ENCODE results near the gene MRTFA.
"Not testable (repeated sequence)": the region's sequence is repeated elsewhere in the genome, so short reads cannot be mapped to it uniquely, and the experiment has no call there.

The MRTFA gene

DNA sequence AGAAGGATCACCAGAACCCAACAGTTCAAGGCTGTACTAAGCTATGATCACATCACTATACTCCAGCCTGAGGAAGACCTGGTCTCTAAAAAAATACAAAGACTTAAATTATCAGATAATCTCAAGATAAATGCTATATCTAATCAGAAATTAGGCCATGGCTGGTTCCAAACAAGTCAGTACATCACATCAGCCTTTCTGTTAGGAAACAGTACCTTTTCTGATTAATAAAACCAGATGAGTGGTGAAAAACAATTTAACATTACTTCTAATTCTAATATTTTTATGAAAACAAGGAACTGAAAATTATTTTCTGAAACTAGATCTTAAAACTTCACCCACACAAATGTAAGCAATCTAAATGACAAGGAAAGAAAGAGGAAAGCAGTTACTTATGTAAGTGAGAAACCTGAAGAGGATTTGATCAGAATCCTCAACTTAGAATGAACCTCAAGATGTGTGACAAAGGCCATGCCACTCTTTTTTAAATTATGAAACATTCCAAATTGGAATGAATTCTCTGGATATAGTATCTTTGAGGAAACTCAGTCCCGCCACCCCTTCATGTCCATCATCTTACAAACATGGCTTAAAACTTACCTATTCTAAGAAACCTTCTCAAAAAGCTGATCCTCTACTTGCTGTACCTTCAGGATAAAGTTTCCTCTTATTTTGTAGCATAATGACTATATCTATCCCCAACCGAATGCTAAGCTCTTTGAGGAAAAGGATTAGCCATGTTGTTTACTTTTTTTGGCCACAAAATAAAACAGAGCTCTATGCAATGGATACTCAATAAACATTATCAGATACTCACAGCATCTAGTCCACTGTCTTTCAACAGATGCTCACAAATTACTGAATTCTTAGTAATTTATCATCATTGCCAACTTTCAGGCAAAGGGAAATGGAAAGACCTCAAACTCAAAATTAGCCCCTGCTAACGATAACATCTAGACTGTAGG is 132.0 kb downstream of the MRTFA start:
- Histone ChIP-seq H3K27ac (ENCODE audit: low read depth, low read length) (peak overlapping the region; percentile 43), H3K9ac (ENCODE audit: low read length) (no peak overlapping the region), H4K20me1 (ENCODE audit: low read depth, low read length) (no peaks in the 10 kb centered on the region), H3K4me2 (ENCODE audit: low read depth, low read length, poor library complexity, severe bottlenecking) (no peak overlapping the region), H3K27me3 (ENCODE audit: low read length) (no peaks in the 10 kb centered on the region), H3F3A (ENCODE audit: insufficient read depth) (peaks cover 30% of the 10 kb centered on the region), H3K9me3 (ENCODE audit: insufficient read depth, low read length) (no peaks in the 10 kb centered on the region), H3K4me3 (ENCODE audit: insufficient read depth, low read length, poor library complexity, severe bottlenecking) (no peak overlapping the region), H3K36me3 (ENCODE audit: low read length) (0 out of 2 replicates have a peak, but pooled peaks cover 5% of the 10 kb centered on the region), H2AFZ (ENCODE audit: low read depth, low read length, severe bottlenecking) (no peak overlapping the region), H3K9me2 (replicated peaks; ENCODE audit: insufficient read depth, low read length) (no peaks in the 10 kb centered on the region), H3K79me2 (ENCODE audit: insufficient read depth, low read length) (peaks cover 66% of the 10 kb centered on the region)
- TF ChIP-seq CTCF (IDR thresholded peaks at IDR 0.05; ENCODE audit: insufficient read depth, low read length, poor library complexity, severe bottlenecking) (no peak), EZH2phosphoT487 (conservative IDR thresholded peaks at IDR 0.05; ENCODE audit: low read length) (no peak)

DNA sequence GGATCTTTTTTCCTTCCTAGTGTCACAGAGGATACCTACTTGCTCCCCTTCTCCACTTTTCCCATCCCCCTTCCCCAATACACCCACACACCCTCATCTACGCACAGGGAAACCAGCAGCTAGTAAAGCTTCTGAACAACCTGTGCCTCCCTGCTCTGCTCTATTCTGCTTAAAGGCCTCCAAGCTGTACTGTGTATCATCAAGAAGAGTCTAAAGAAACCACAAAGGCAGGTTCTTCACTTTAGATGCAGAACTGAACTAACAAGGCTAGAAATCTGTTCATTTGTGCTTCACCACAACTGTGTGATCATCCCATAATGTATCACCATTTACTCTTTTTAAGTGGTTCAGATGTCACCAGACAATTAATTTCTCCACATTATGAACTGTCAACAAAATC is 133.6 kb downstream of the MRTFA start:
- Histone ChIP-seq H3F3A (ENCODE audit: insufficient read depth) (peaks cover 31% of the 10 kb centered on the region), H3K9ac (ENCODE audit: low read length) (no peak overlapping the region), H4K20me1 (ENCODE audit: low read depth, low read length) (no peaks in the 10 kb centered on the region), H3K9me3 (ENCODE audit: insufficient read depth, low read length) (no peaks in the 10 kb centered on the region), H3K27ac (ENCODE audit: low read depth, low read length) (no peak overlapping the region), H2AFZ (ENCODE audit: low read depth, low read length, severe bottlenecking) (no peak overlapping the region), H3K79me2 (ENCODE audit: insufficient read depth, low read length) (peaks cover 64% of the 10 kb centered on the region), H3K36me3 (ENCODE audit: low read length) (0 out of 2 replicates have a peak, but pooled peaks cover 5% of the 10 kb centered on the region), H3K9me2 (replicated peaks; ENCODE audit: insufficient read depth, low read length) (no peaks in the 10 kb centered on the region), H3K4me2 (ENCODE audit: low read depth, low read length, poor library complexity, severe bottlenecking) (no peak overlapping the region), H3K27me3 (ENCODE audit: low read length) (no peaks in the 10 kb centered on the region), H3K4me3 (ENCODE audit: insufficient read depth, low read length, poor library complexity, severe bottlenecking) (no peak overlapping the region)
- TF ChIP-seq EZH2phosphoT487 (conservative IDR thresholded peaks at IDR 0.05; ENCODE audit: low read length) (no peak), CTCF (IDR thresholded peaks at IDR 0.05; ENCODE audit: insufficient read depth, low read length, poor library complexity, severe bottlenecking) (no peak)

DNA sequence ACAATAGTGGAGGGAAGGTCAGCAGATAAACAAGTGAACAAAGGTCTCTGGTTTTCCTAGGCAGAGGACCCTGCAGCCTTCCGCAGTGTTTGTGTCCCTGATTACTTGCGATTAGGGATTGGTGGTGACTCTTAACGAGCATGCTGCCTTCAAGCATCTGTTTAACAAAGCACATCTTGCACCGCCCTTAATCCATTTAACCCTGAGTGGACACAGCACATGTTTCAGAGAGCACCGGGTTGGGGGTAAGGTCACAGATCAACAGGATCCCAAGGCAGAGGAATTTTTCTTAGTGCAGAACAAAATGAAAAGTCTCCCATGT is 136.1 kb downstream of the MRTFA start:
- not testable (repeated sequence) for H3K27ac ChIP-seq (ENCODE audit: low read depth, low read length); H3K4me2 ChIP-seq (ENCODE audit: low read depth, low read length, poor library complexity, severe bottlenecking); H2AFZ ChIP-seq (ENCODE audit: low read depth, low read length, severe bottlenecking); H3K27me3 ChIP-seq (ENCODE audit: low read length); H3K36me3 ChIP-seq (ENCODE audit: low read length); H3K9me2 ChIP-seq (replicated peaks; ENCODE audit: insufficient read depth, low read length); H3K9me3 ChIP-seq (ENCODE audit: insufficient read depth, low read length); H3K9ac ChIP-seq (ENCODE audit: low read length); H3K4me3 ChIP-seq (ENCODE audit: insufficient read depth, low read length, poor library complexity, severe bottlenecking); H4K20me1 ChIP-seq (ENCODE audit: low read depth, low read length)
- peaks cover 45% of the 10 kb centered on the region for H3K79me2 ChIP-seq (ENCODE audit: insufficient read depth, low read length)
- peaks cover 29% of the 10 kb centered on the region for H3F3A ChIP-seq (ENCODE audit: insufficient read depth)

DNA sequence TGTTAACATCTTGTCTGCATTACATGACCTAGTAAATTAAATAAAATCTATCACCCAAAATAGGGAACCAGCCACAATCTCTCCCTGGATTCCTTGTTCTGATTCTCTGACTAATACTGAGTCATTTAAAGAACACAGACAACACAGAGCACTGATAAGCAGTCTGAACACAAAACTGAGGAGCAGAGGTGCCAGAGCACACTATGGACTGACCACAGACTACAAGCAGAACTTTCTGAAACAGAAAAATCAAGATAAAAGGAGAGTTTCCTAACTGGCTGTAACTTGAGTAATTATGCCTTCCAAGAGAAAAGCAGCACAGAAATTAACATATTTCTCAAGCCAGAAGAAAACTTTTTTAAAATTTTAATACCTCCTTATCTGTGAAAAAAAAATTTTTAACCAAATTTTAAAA is 137.3 kb downstream of the MRTFA start:
- no peaks in the 10 kb centered on the region for H3K9me2 ChIP-seq (replicated peaks; ENCODE audit: insufficient read depth, low read length)
- no peaks in the 10 kb centered on the region for H3K9me3 ChIP-seq (ENCODE audit: insufficient read depth, low read length)
- no peak overlapping the region for H2AFZ ChIP-seq (ENCODE audit: low read depth, low read length, severe bottlenecking)
- no peaks in the 10 kb centered on the region for H4K20me1 ChIP-seq (ENCODE audit: low read depth, low read length)
- TF ChIP-seq CTCF (IDR thresholded peaks at IDR 0.05; ENCODE audit: insufficient read depth, low read length, poor library complexity, severe bottlenecking) = no peak
- TF ChIP-seq EZH2phosphoT487 (conservative IDR thresholded peaks at IDR 0.05; ENCODE audit: low read length) = no peak
- H3K9ac ChIP-seq (ENCODE audit: low read length) = no peak overlapping the region
- H3K27me3 ChIP-seq (ENCODE audit: low read length) = no peaks in the 10 kb centered on the region
- H3K4me2 ChIP-seq (ENCODE audit: low read depth, low read length, poor library complexity, severe bottlenecking) = no peak overlapping the region
- 0 out of 2 replicates have a peak, but pooled peaks cover 5% of the 10 kb centered on the region for H3K36me3 ChIP-seq (ENCODE audit: low read length)
- H3F3A ChIP-seq (ENCODE audit: insufficient read depth) = peaks cover 18% of the 10 kb centered on the region
- no peak overlapping the region for H3K27ac ChIP-seq (ENCODE audit: low read depth, low read length)
- H3K79me2 ChIP-seq (ENCODE audit: insufficient read depth, low read length) = peaks cover 38% of the 10 kb centered on the region
- no peak overlapping the region for H3K4me3 ChIP-seq (ENCODE audit: insufficient read depth, low read length, poor library complexity, severe bottlenecking)

All from SU-DHL-6 (cell line).